Naive thymus-derived CD4-positive, alpha-beta T cell (primary cell): ENCODE measurements around the gene CA10. TPM values are rescaled to one million over a fixed set of nuclear protein-coding genes. Genes with fewer than 3 reads are reported as not detected.

Experiments used
- ATAC-seq: fragments of 150-1000 bp; cut with Tn5 transposase; 2 replicates; pipeline ENCODE4 v1.10.0; 2021; ENCODE audit warnings: mild to moderate bottlenecking, moderate library complexity
- CTCF ChIA-PET: fragments of 350-600 bp; sonication (Branson Sonifier 250); formaldehyde crosslinking; loops from one replicate; lab custom pipeline; 2021; ENCODE audit warnings: antibody characterized with exemption; lab: Charles Lee
- POLR2A ChIA-PET: fragments of 350-600 bp; sonication (Branson Sonifier 250); formaldehyde crosslinking; loops from one replicate; lab custom pipeline; 2021; ENCODE audit warnings: antibody characterized with exemption, inconsistent platforms; lab: Charles Lee
- DNase-seq, 9 donors: peaks; one replicate each; pipeline versions ENCODE4 v3.0.0 to v3.0.0-alpha.2; 2020 to 2022; ENCODE audit warnings: mixed read lengths in 1 of 9
- H3K27ac ChIP-seq: one replicate; pipeline ENCODE4 v1.7.0; 2013; ENCODE audit warnings: mild to moderate bottlenecking, low read depth, low read length, moderate library complexity
- H3K27me3 ChIP-seq, 2 donors: one replicate each; pipeline ENCODE4 v1.7.0; 2013; ENCODE audit warnings: low read length in 2 of 2, mild to moderate bottlenecking in 2 of 2, moderate library complexity in 2 of 2; ENCODE audit not compliant: control insufficient read depth in 2 of 2, insufficient read depth in 2 of 2
- H3K36me3 ChIP-seq, 3 experiments: 1 replicate in 2 of 3; 2 replicates in 1 of 3; pipeline ENCODE4 v1.7.0; 2013; ENCODE audit warnings: low read length in 3 of 3, mild to moderate bottlenecking in 3 of 3, moderate library complexity in 1 of 3; ENCODE audit not compliant: insufficient read depth in 3 of 3, control insufficient read depth in 2 of 3
- H3K4me1 ChIP-seq, 2 donors: one replicate each; pipeline ENCODE4 v1.7.0; 2013; ENCODE audit warnings: low read length in 2 of 2, mild to moderate bottlenecking in 2 of 2, moderate library complexity in 1 of 2; ENCODE audit not compliant: control insufficient read depth in 2 of 2, insufficient read depth in 2 of 2
- H3K4me3 ChIP-seq: 2 replicates; pipeline ENCODE4 v1.7.0; 2013; ENCODE audit warnings: mild to moderate bottlenecking, low read length
- H3K9me3 ChIP-seq, 3 experiments: 1 replicate in 2 of 3; 2 replicates in 1 of 3; pipeline ENCODE4 v1.7.0; 2013; ENCODE audit warnings: low read length in 3 of 3; ENCODE audit not compliant: control insufficient read depth in 2 of 3
- H3K27ac Mint-ChIP-seq, 9 donors: one replicate each; pipeline ENCODE4 v1.8.0; 2020 to 2022; ENCODE audit warnings: mixed read lengths in 9 of 9, mild to moderate bottlenecking in 8 of 9, moderate library complexity in 5 of 9, inconsistent platforms in 2 of 9
- H3K27me3 Mint-ChIP-seq, 5 donors: one replicate each; pipeline ENCODE4 v1.8.0; 2021 to 2022; ENCODE audit warnings: mixed read lengths in 5 of 5, mild to moderate bottlenecking in 1 of 5
- H3K36me3 Mint-ChIP-seq, 5 donors: one replicate each; pipeline ENCODE4 v1.8.0; 2020 to 2022; ENCODE audit warnings: mixed read lengths in 5 of 5, mild to moderate bottlenecking in 3 of 5, inconsistent platforms in 1 of 5
- H3K4me1 Mint-ChIP-seq, 7 donors: one replicate each; pipeline ENCODE4 v1.8.0; 2020 to 2022; ENCODE audit warnings: mixed read lengths in 7 of 7, mild to moderate bottlenecking in 3 of 7, inconsistent platforms in 1 of 7
- H3K4me3 Mint-ChIP-seq, 10 donors: one replicate each; pipeline ENCODE4 v1.8.0; 2020 to 2022; ENCODE audit warnings: mild to moderate bottlenecking in 10 of 10, mixed read lengths in 10 of 10, moderate library complexity in 6 of 10, inconsistent platforms in 2 of 10
- H3K9me3 Mint-ChIP-seq, 11 donors: one replicate each; pipeline ENCODE4 v1.8.0; 2020 to 2022; ENCODE audit warnings: mixed read lengths in 11 of 11, mild to moderate bottlenecking in 4 of 11, inconsistent platforms in 1 of 11, moderate library complexity in 1 of 11
- intact Hi-C, 2 donors: fragments of 100-400 bp; cut with micrococcal nuclease; formaldehyde crosslinking; loops; one replicate each; pipeline ENCODE4 v1.15.1; 2023
- polyA plus RNA-seq, 2 donors: library from polyadenylated mRNA; unstranded; fragments of 300-500 nt; fragmentation: Illumina TruSeq; gene quantifications; one replicate each; pipeline ENCODE4 v1.2.3, GENCODE V29; 2021
- total RNA-seq, 6 experiments: library from RNA in 5 of 6; stranded (reverse) in 5 of 6; gene quantifications; 1 replicate in 5 of 6; 2 replicates in 1 of 6; pipeline ENCODE4 v1.2.3 and lab custom pipeline; 2021 to 2026

CA10 gene
- total and polyA plus RNA-seq, 7 experiments from 2014 or later = not detected

- H3K27ac Mint-ChIP-seq = no peak overlapping the region
- peaks cover 0 to 2% (median 0%) of the 10 kb centered on the region in 11 donors for H3K9me3 Mint-ChIP-seq
- no peaks in the 10 kb centered on the region for H3K27me3 ChIP-seq
- intact Hi-C loops = no loop called here
- H3K27ac ChIP-seq = no peak overlapping the region
- H3K4me1 Mint-ChIP-seq = no peaks in the 10 kb centered on the region
- CTCF ChIA-PET = no interaction called here
- H3K4me1 ChIP-seq = no peaks in the 10 kb centered on the region
- H3K36me3 Mint-ChIP-seq = no peaks in the 10 kb centered on the region
- no peak overlapping the region for H3K4me3 Mint-ChIP-seq
- ATAC-seq (no peak), DNase-seq (no peak)
- no peak overlapping the region for H3K4me3 ChIP-seq
- no peaks in the 10 kb centered on the region for H3K9me3 ChIP-seq
- POLR2A ChIA-PET = no interaction called here
- peaks cover 0 to 21% (median 10%) of the 10 kb centered on the region in 5 donors for H3K27me3 Mint-ChIP-seq
- no peaks in the 10 kb centered on the region for H3K36me3 ChIP-seq
Measured at GRCh38 chr17:52178012-52178411, 19.5 kb upstream of the CA10 start.

DNA sequence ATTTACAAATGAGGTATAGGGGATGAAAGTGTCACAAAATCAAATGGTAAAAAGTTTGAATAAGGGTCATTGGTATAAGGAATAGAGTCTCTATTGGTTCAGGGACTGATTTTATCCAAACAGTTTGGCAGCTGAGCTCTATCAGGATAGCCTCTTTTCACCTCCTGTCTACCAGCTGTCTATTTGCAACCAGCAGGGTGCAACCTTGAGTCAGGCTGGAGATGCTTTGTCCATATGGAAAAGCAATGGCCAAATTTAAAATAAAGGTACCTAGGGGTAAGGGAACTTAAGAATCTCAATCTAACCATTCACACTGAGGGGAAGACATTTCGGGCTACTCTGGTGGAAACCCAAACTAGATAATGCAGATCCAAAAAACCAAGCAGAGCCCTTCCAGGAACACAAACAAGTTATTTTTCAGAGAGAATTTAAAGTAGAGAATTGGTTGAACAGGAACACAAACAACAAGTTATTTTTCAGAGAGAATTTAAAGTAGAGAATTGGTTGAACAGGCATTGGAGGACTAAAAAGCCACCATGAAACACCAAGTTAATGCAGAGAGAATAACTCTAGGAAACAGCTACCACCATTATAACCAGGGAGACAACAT, 12.6 kb upstream of the CA10 start:
- no peak overlapping the region for H3K4me3 Mint-ChIP-seq
- intact Hi-C loops = no loop called here
- Histone ChIP-seq H3K27me3 (no peaks in the 10 kb centered on the region), H3K4me1 (no peaks in the 10 kb centered on the region), H3K27ac (no peak overlapping the region), H3K9me3 (no peaks in the 10 kb centered on the region), H3K36me3 (no peaks in the 10 kb centered on the region), H3K4me3 (no peak overlapping the region)
- DNase-seq (no peak), ATAC-seq (no peak)
- CTCF ChIA-PET = no interaction called here
- H3K36me3 Mint-ChIP-seq = no peaks in the 10 kb centered on the region
- H3K27me3 Mint-ChIP-seq = peaks cover 0 to 14% (median 0%) of the 10 kb centered on the region in 5 donors
- H3K4me1 Mint-ChIP-seq = peaks cover 0 to 1% (median 0%) of the 10 kb centered on the region in 7 donors
- POLR2A ChIA-PET = no interaction called here
- no peak overlapping the region for H3K27ac Mint-ChIP-seq
- H3K9me3 Mint-ChIP-seq = peaks cover 0 to 5% (median 0%) of the 10 kb centered on the region in 11 donors

GRCh38 chr17:52160136-52160567, 1.6 kb upstream of the CA10 start:
- no peaks in the 10 kb centered on the region for H3K9me3 ChIP-seq
- intact Hi-C loops = no loop called here
- H3K36me3 ChIP-seq = no peaks in the 10 kb centered on the region
- H3K4me3 ChIP-seq = no peak overlapping the region
- POLR2A ChIA-PET = no interaction called here
- ATAC-seq (no peak), DNase-seq (no peak)
- no peaks in the 10 kb centered on the region for H3K4me1 ChIP-seq
- CTCF ChIA-PET = no interaction called here
- peaks cover 0 to 10% (median 0%) of the 10 kb centered on the region in 5 donors for H3K36me3 Mint-ChIP-seq
- H3K4me1 Mint-ChIP-seq = peaks cover 0 to 5% (median 4%) of the 10 kb centered on the region in 7 donors
- H3K9me3 Mint-ChIP-seq = peaks cover 0 to 16% (median 9%) of the 10 kb centered on the region in 11 donors
- peaks cover 0 to 8% of the 10 kb centered on the region in 2 donors for H3K27me3 ChIP-seq
- no peak overlapping the region for H3K4me3 Mint-ChIP-seq
- no peak overlapping the region for H3K27ac ChIP-seq
- peaks cover 52 to 67% (median 57%) of the 10 kb centered on the region in 5 donors for H3K27me3 Mint-ChIP-seq
- peak overlapping the region in 1 of 9 donors; percentile 12 for H3K27ac Mint-ChIP-seq

GRCh38 chr17:52159246-52160135, 977 bp upstream of the CA10 start:
- Mint-ChIP-seq H3K4me1 (peaks cover 0 to 5% (median 4%) of the 10 kb centered on the region in 7 donors), H3K27me3 (peaks cover 55 to 67% (median 58%) of the 10 kb centered on the region in 5 donors), H3K36me3 (peaks cover 0 to 10% (median 0%) of the 10 kb centered on the region in 5 donors), H3K4me3 (peak overlapping the region in 1 of 10 donors; percentile 44), H3K9me3 (peaks cover 0 to 16% (median 9%) of the 10 kb centered on the region in 11 donors), H3K27ac (no peak overlapping the region)
- Histone ChIP-seq H3K9me3 (no peaks in the 10 kb centered on the region), H3K27ac (no peak overlapping the region), H3K4me1 (no peaks in the 10 kb centered on the region), H3K36me3 (no peaks in the 10 kb centered on the region), H3K27me3 (peaks cover 0 to 8% of the 10 kb centered on the region in 2 donors), H3K4me3 (no peak overlapping the region)
- ChIA-PET CTCF (no interaction called here), POLR2A (no interaction called here)
- ATAC-seq (no peak), DNase-seq (no peak)
- intact Hi-C loops = no loop called here

GRCh38 chr17:52157603-52158449, 688 bp downstream of the CA10 start:
- Histone ChIP-seq H3K4me3 (no peak overlapping the region), H3K9me3 (no peaks in the 10 kb centered on the region), H3K4me1 (no peaks in the 10 kb centered on the region), H3K27ac (no peak overlapping the region), H3K27me3 (peaks cover 0 to 8% of the 10 kb centered on the region in 2 donors), H3K36me3 (no peaks in the 10 kb centered on the region)
- H3K4me1 Mint-ChIP-seq = peaks cover 0 to 5% (median 4%) of the 10 kb centered on the region in 7 donors
- peaks cover 53 to 68% (median 60%) of the 10 kb centered on the region in 5 donors for H3K27me3 Mint-ChIP-seq
- H3K9me3 Mint-ChIP-seq = peaks cover 0 to 15% (median 9%) of the 10 kb centered on the region in 11 donors
- peak overlapping the region in 4 of 10 donors; percentile 27 to 43 (median 34) for H3K4me3 Mint-ChIP-seq
- no peak for ATAC-seq
- H3K36me3 Mint-ChIP-seq = peaks cover 0 to 10% (median 0%) of the 10 kb centered on the region in 5 donors
- no peak overlapping the region for H3K27ac Mint-ChIP-seq
- DNase-seq = no peak
- ChIA-PET POLR2A (no interaction called here), CTCF (no interaction called here)
- intact Hi-C loops = no loop called here
